VCaP (cell line): Measurements from ENCODE around the gene DIAPH3.

Source experiments
- H3K27ac ChIP-seq: fragments of 450-650 bp; 2 replicates; pipeline ENCODE4 v1.5.1; 2017
- CTCF ChIP-seq: fragments of 450-650 bp; conservative IDR thresholded peaks from 2 replicates; pipeline ENCODE4 v1.5.1; 2017; ENCODE audit warnings: mild to moderate bottlenecking, moderate library complexity

DIAPH3 gene

GRCh38 chr13:59906413-59907049, 257.2 kb downstream of the DIAPH3 start:
- no peak overlapping the region for H3K27ac ChIP-seq
- peak; percentile 83 for TF ChIP-seq CTCF

GRCh38 chr13:59901191-59901590, 262.5 kb downstream of the DIAPH3 start:
- no peak overlapping the region for H3K27ac ChIP-seq
- TF ChIP-seq CTCF, result no peak

- TF ChIP-seq CTCF, result no peak
- no peak overlapping the region for H3K27ac ChIP-seq
Measured at GRCh38 chr13:59898066-59898465, 265.7 kb downstream of the DIAPH3 start.

GRCh38 chr13:59893266-59893665, 270.5 kb downstream of the DIAPH3 start:
- no peak overlapping the region for H3K27ac ChIP-seq
- TF ChIP-seq CTCF, result no peak

- H3K27ac ChIP-seq, result no peak overlapping the region
- TF ChIP-seq CTCF, result no peak
Measured at GRCh38 chr13:59891053-59891452, 272.7 kb downstream of the DIAPH3 start.

GRCh38 chr13:59890054-59890453, 273.7 kb downstream of the DIAPH3 start:
- no peak overlapping the region for H3K27ac ChIP-seq
- no peak for TF ChIP-seq CTCF

- no peak for TF ChIP-seq CTCF
- no peak overlapping the region for H3K27ac ChIP-seq
Measured at GRCh38 chr13:59888408-59888807, 275.3 kb downstream of the DIAPH3 start.

- H3K27ac ChIP-seq, result no peak overlapping the region
- TF ChIP-seq CTCF, result no peak
Measured at GRCh38 chr13:59885076-59885475, 278.7 kb downstream of the DIAPH3 start.
